Ascending aorta (tissue), 2 donors: Measurements from ENCODE around the gene SYPL1. TPM values are rescaled to one million over a fixed set of nuclear protein-coding genes. Genes with fewer than 3 reads are reported as not detected.

Experiments used
- DNase-seq, 2 donors: peaks; one replicate each; pipeline ENCODE4 v3.0.0-alpha.2; 2019; ENCODE audit warnings: low spot score in 2 of 2
- H3K27ac ChIP-seq, 2 donors: fragments of 200-600 bp; sonication (generic); one replicate each; pipeline ENCODE4 v1.5.1; 2016 to 2017; ENCODE audit warnings: mild to moderate bottlenecking in 1 of 2
- H3K27me3 ChIP-seq: fragments of 200-600 bp; sonication (generic); one replicate; pipeline ENCODE4 v1.5.1; 2017
- H3K36me3 ChIP-seq, 2 donors: fragments of 200-600 bp; sonication (generic); one replicate each; pipeline ENCODE4 v1.5.1; 2016
- H3K4me1 ChIP-seq, 2 donors: fragments of 200-600 bp; sonication (generic); one replicate each; pipeline ENCODE4 v1.5.1; 2016 to 2017; ENCODE audit warnings: mild to moderate bottlenecking in 1 of 2
- H3K4me3 ChIP-seq, 2 donors: fragments of 200-600 bp; sonication (generic); one replicate each; pipeline ENCODE4 v1.5.1; 2016 to 2017; ENCODE audit warnings: mild to moderate bottlenecking in 1 of 2
- H3K9me3 ChIP-seq, 2 donors: fragments of 200-600 bp; sonication (generic); one replicate each; pipeline ENCODE4 v1.5.1; 2016
- intact Hi-C: fragments of 100-400 bp; cut with DNase I; formaldehyde crosslinking; loops from one replicate; pipeline ENCODE4 v1.15.1; 2023
- total RNA-seq: library from RNA; depleted of rRNA; stranded (reverse); fragments of >200 nt; gene quantifications from one replicate; pipeline ENCODE4 v1.1.0, GENCODE V29; 2016
- TF ChIP-seq, protein P1 (sequence below), 3 experiments: fragments of 200-600 bp in 2 of 3; fragments of 450-650 bp in 1 of 3; sonication (generic) in 2 of 3; IDR thresholded peaks; one replicate each; pipeline ENCODE4 v1.5.1; 2016 to 2019; ENCODE audit warnings: antibody characterized with exemption in 3 of 3, mild to moderate bottlenecking in 1 of 3, moderate library complexity in 1 of 3

SYPL1 gene
- total RNA-seq, 1 donor from 2014 or later, result 17.5 TPM

GRCh38 chr7:106095634-106096033, 16.5 kb downstream of the SYPL1 start:
- H3K4me3 ChIP-seq, result no peak overlapping the region
- H3K4me1 ChIP-seq, result no peaks in the 10 kb centered on the region
- no peak for DNase-seq
- H3K27me3 ChIP-seq, result no peaks in the 10 kb centered on the region
- H3K36me3 ChIP-seq, result peaks cover 38 to 60% of the 10 kb centered on the region in 2 donors
- intact Hi-C loops, result no loop called here
- no peaks in the 10 kb centered on the region for H3K9me3 ChIP-seq
- TF ChIP-seq, protein P1, sequence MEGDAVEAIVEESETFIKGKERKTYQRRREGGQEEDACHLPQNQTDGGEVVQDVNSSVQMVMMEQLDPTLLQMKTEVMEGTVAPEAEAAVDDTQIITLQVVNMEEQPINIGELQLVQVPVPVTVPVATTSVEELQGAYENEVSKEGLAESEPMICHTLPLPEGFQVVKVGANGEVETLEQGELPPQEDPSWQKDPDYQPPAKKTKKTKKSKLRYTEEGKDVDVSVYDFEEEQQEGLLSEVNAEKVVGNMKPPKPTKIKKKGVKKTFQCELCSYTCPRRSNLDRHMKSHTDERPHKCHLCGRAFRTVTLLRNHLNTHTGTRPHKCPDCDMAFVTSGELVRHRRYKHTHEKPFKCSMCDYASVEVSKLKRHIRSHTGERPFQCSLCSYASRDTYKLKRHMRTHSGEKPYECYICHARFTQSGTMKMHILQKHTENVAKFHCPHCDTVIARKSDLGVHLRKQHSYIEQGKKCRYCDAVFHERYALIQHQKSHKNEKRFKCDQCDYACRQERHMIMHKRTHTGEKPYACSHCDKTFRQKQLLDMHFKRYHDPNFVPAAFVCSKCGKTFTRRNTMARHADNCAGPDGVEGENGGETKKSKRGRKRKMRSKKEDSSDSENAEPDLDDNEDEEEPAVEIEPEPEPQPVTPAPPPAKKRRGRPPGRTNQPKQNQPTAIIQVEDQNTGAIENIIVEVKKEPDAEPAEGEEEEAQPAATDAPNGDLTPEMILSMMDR (IDR thresholded peaks at IDR 0.05), result no peak
- H3K27ac ChIP-seq, result no peak overlapping the region

DNA sequence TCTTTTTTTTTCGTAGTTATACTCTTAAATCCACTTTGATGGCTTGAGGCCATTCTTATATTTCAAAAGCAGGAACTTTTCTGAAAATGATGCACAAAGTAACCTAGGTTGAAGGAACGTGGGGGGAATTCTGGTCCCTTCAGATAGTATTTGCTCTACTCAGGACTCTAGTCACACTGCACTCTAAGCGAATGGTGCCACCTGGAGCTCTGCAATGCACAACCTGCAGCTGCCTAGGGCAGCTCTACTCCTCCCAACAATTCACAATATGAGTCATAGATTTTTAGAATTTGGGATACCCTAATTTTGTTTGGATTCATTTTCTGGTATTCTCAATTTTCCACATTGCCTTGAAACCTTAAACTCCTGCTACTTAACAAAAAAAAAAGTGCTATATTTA, 17.3 kb downstream of the SYPL1 start:
- Histone ChIP-seq H3K36me3 (peaks cover 46 to 66% of the 10 kb centered on the region in 2 donors), H3K27ac (no peak overlapping the region), H3K27me3 (no peaks in the 10 kb centered on the region), H3K4me1 (no peaks in the 10 kb centered on the region), H3K9me3 (no peaks in the 10 kb centered on the region), H3K4me3 (no peak overlapping the region)
- intact Hi-C loops, result no loop called here
- TF ChIP-seq, protein P1 (IDR thresholded peaks at IDR 0.05), result no peak
- DNase-seq, result no peak

GRCh38 chr7:106092204-106092603, 19.9 kb downstream of the SYPL1 start:
- intact Hi-C loops, result no loop called here
- H3K36me3 ChIP-seq, result peaks cover 55 to 74% of the 10 kb centered on the region in 2 donors

DNA sequence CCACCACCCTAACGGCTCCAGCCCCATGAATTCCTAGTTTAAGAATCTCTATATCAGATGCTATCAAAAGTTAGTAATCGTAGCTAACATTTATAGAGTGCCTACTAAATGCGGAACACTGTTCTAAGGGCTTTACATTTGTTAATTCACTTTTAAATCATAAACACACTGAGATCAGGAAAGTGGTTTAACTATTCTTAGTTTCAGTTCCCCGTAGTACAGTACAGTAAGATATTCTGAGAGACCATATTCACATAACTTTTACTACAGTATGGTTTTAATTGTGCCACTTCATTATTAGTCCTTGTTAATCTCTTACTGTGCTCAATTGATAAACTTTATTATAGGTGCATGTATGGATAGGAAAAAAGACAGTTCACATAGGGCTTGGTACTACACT, 22.5 kb downstream of the SYPL1 start:
- Histone ChIP-seq H3K27ac (no peak overlapping the region), H3K27me3 (no peaks in the 10 kb centered on the region), H3K4me1 (no peaks in the 10 kb centered on the region), H3K9me3 (no peaks in the 10 kb centered on the region), H3K4me3 (no peak overlapping the region), H3K36me3 (peaks cover 40 to 54% of the 10 kb centered on the region in 2 donors)
- intact Hi-C loops, result no loop called here
- DNase-seq, result no peak
- TF ChIP-seq, protein P1 (IDR thresholded peaks at IDR 0.05), result no peak

More at GRCh38 chr7:106092204-106092603, 19.9 kb downstream of the SYPL1 start:
- Histone ChIP-seq H3K9me3 (no peaks in the 10 kb centered on the region), H3K27me3 (no peaks in the 10 kb centered on the region), H3K27ac (no peak overlapping the region), H3K4me1 (no peaks in the 10 kb centered on the region), H3K4me3 (no peak overlapping the region)
- TF ChIP-seq, protein P1 (IDR thresholded peaks at IDR 0.05), result no peak
- no peak for DNase-seq

DNA sequence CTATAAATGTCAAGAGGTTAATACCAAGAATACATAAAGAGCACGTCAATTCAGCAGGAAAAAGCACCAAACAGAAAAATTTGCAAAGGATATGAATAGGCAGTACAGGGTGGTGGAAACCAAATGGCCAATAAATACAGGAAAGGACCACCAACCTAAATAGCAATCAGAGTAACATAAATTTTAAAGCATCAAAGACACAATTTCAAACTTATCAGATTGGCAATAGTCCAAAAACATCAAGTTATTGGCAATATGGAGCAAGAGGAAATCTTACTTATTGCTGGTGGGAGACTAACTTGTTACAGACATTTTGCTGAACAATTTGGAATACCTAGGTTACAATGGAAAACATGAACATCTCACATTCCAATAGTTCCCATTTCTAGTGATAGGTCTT, 24.1 kb downstream of the SYPL1 start:
- peaks cover 37 to 45% of the 10 kb centered on the region in 2 donors for H3K36me3 ChIP-seq
- H3K9me3 ChIP-seq, result no peaks in the 10 kb centered on the region
- intact Hi-C loops, result no loop called here

More for the DNA sequence above, 24.1 kb downstream of the SYPL1 start:
- no peaks in the 10 kb centered on the region for H3K27me3 ChIP-seq
- DNase-seq, result no peak
- no peak overlapping the region for H3K4me3 ChIP-seq
- TF ChIP-seq, protein P1 (IDR thresholded peaks at IDR 0.05), result no peak
- H3K27ac ChIP-seq, result no peak overlapping the region
- H3K4me1 ChIP-seq, result no peaks in the 10 kb centered on the region
